Testis (tissue), 3 donors: ENCODE results near the gene CACNA1S. TPM values are rescaled to one million over a fixed set of nuclear protein-coding genes. Genes with fewer than 3 reads are reported as not detected.

ENCODE experiments used
- DNase-seq: peaks from one replicate; pipeline ENCODE4 v3.0.0-alpha.2; 2019
- H3K27ac ChIP-seq, 2 donors: fragments of 200-600 bp; sonication (generic); one replicate each; pipeline ENCODE4 v1.5.1; 2019
- H3K27me3 ChIP-seq: fragments of 200-600 bp; sonication (generic); one replicate; pipeline ENCODE4 v1.5.1; 2019
- H3K36me3 ChIP-seq: fragments of 200-600 bp; sonication (generic); one replicate; pipeline ENCODE4 v1.5.1; 2017; ENCODE audit warnings: low read depth; ENCODE audit errors: missing control alignments
- H3K4me1 ChIP-seq: fragments of 200-600 bp; sonication (generic); one replicate; pipeline ENCODE4 v1.5.1; 2019
- H3K4me3 ChIP-seq, 2 donors: fragments of 200-600 bp; sonication (generic); one replicate each; pipeline ENCODE4 v1.5.1; 2017 to 2019
- H3K9me3 ChIP-seq: fragments of 200-600 bp; sonication (generic); one replicate; pipeline ENCODE4 v1.5.1; 2017
- CTCF ChIP-seq, 3 experiments: fragments of 450-650 bp in 2 of 3; fragments of 200-600 bp in 1 of 3; sonication (generic) in 1 of 3; IDR thresholded peaks; one replicate each; pipeline ENCODE4 v1.5.1; 2016 to 2019; ENCODE audit warnings: antibody characterized with exemption in 3 of 3, mild to moderate bottlenecking in 2 of 3, moderate library complexity in 1 of 3
- POLR2A ChIP-seq: fragments of 450-650 bp; IDR thresholded peaks from one replicate; pipeline ENCODE4 v1.6.1; 2017; ENCODE audit warnings: antibody characterized with exemption, mild to moderate bottlenecking, moderate library complexity
- WGBS, 2 donors: methylation state at CpG; one replicate each; pipeline ENCODE4 v1.1.5; 2018; 5-methylcytosine and 5-hydroxymethylcytosine counted together
- intact Hi-C: fragments of 100-400 bp; cut with DNase I; formaldehyde crosslinking; loops from one replicate; pipeline ENCODE4 v1.15.1; 2023; ENCODE audit warnings: low total_unique reads
- polyA plus RNA-seq: library from polyadenylated mRNA; stranded (reverse); fragments of 350-450 nt; fragmentation: Illumina TruSeq; extraction: RNeasy Lipid Tissue Mini Kit (QIAGEN cat#74804); gene quantifications from one replicate; pipeline ENCODE4 v1.2.3, GENCODE V29; 2014; ENCODE audit warnings: low read depth, low replicate concordance; ENCODE audit not compliant: insufficient read depth
- total RNA-seq, 2 donors: library from RNA; depleted of rRNA; stranded (reverse); fragments of >200 nt; gene quantifications; one replicate each; pipeline ENCODE4 v1.2.3, GENCODE V29; 2016

The CACNA1S gene
- total and polyA plus RNA-seq, 3 donors from 2014 or later, result 0.08 to 0.87 (median 0.12) TPM

GRCh38 chr1:201017828-201018163, 94.4 kb downstream of the CACNA1S start:
- Histone ChIP-seq H3K36me3 (no peaks in the 10 kb centered on the region), H3K9me3 (no peaks in the 10 kb centered on the region), H3K4me3 (no peak overlapping the region), H3K27ac (no peak overlapping the region), H3K4me1 (peaks cover 29% of the 10 kb centered on the region), H3K27me3 (no peaks in the 10 kb centered on the region)
- intact Hi-C loops, result no loop called here
- WGBS, 2 donors, result 67% methylated on average over 2 of the region's 2 CpGs; no CpG with 5 or more reads in 1 of the 2 donors
- DNase-seq, result no peak
- TF ChIP-seq CTCF (IDR thresholded peaks at IDR 0.05) (no peak), POLR2A (no peak)

DNA sequence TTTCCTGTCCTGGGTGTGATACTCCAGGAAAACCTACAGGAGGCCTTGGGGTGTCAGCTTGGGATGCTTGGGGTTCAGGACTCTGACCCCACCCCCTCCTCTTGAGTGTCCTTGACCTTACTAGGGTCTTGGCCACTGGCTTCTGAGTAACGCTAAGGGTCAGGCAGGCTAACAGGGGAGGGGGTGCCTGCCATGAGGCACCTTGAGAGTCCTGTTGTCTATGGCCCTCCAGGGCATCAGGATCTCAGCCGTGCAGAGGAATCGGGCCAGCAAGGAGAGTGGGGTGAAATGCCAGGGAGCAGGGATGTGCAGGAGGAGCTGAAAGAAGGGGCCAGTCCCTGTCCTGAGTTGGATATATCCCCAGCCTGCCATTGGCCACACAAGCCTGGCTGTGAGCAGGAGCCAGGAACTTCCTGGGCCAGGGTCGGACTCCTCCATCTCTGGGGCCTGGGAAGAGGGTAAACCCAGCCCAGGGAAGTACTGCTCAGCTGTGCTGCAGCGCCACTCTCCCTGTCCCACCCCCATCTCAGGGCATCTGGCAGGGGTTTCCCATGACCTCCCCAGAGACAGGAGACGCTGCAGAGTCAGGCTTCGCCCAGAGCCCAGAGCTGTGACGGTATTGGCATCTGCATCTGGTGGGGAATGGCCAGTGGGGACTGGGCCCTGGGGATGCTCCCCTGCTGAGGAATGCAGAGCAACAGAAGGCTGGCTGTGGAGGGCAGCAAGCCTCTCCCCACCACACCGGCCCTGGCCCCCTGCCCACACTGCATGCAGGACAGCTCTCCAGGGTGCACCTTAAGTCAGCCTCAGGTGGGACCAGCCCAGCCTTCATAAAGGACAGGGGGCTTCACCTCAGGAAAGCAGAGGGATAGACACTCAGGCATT, 95.0 kb downstream of the CACNA1S start:
- peaks cover 26% of the 10 kb centered on the region for H3K4me1 ChIP-seq
- intact Hi-C loops, result no loop called here
- H3K27ac ChIP-seq, result no peak overlapping the region
- H3K36me3 ChIP-seq, result no peaks in the 10 kb centered on the region
- H3K27me3 ChIP-seq, result no peaks in the 10 kb centered on the region
- no peaks in the 10 kb centered on the region for H3K9me3 ChIP-seq
- TF ChIP-seq POLR2A (no peak), CTCF (IDR thresholded peaks at IDR 0.05) (no peak)
- H3K4me3 ChIP-seq, result no peak overlapping the region
- DNase-seq, result no peak
- 59 to 81% methylated on average over 2 to 9 of the region's 9 CpGs for WGBS, 2 donors

DNA sequence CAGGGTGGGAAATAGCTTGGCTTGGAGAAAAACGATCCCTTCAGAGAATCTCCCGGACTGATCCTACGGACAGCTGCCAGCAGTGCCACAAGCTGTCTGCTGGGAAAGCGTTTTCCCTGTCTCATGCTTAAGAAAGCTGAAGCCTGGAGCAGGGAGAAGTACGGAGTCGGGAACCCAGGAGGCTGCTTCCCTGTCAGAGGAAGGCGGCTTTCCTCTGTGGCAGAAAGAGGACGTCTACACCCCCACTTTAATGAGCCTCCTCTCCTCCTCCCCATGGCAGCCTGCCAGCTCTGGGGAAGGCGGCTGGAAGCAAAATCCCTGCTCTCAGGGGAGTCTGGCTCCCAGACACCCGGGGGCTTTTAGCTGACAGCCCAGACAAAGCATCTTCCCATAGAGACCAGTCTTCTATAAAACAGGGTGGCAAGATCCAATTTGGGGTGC, 96.0 kb downstream of the CACNA1S start:
- Histone ChIP-seq H3K27ac (no peak overlapping the region), H3K4me3 (no peak overlapping the region), H3K9me3 (no peaks in the 10 kb centered on the region), H3K27me3 (no peaks in the 10 kb centered on the region), H3K4me1 (peaks cover 26% of the 10 kb centered on the region), H3K36me3 (no peaks in the 10 kb centered on the region)
- 32 to 50% methylated on average over 7 to 10 of the region's 10 CpGs for WGBS, 2 donors
- TF ChIP-seq POLR2A (no peak), CTCF (IDR thresholded peaks at IDR 0.05) (no peak)
- intact Hi-C loops, result no loop called here
- no peak for DNase-seq

DNA sequence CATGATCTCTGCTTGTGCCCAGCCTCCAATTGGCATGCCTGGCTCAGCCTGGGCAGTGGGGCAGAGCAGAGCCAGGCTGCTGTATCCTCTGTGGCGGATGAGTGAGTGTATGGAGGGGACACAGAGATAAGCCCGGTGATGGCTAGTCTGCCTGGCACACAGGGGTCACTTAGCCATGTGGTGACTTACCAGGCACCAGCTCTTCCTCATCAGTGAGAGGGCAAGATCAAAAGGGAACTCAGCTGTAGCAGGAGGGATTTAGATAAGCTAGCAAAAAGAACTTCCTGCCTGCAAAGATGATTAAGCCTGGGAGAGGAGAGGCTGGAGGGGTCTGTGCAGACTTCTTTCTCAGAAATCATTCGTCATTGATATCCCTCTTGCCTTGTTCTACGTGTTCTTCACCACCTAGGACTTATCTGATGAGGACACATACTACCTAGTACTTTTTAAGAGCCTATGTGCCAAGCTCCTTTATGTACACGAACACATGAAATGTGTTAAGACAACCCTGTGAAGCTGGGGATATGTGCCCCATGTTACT, 96.6 kb downstream of the CACNA1S start:
- peaks cover 26% of the 10 kb centered on the region for H3K4me1 ChIP-seq

More for the DNA sequence above, 96.6 kb downstream of the CACNA1S start:
- intact Hi-C loops, result no loop called here
- Histone ChIP-seq H3K36me3 (no peaks in the 10 kb centered on the region), H3K27ac (no peak overlapping the region), H3K27me3 (no peaks in the 10 kb centered on the region), H3K4me3 (no peak overlapping the region), H3K9me3 (no peaks in the 10 kb centered on the region)
- WGBS, 2 donors, result 70 to 75% methylated on average over 5 of the region's 5 CpGs
- no peak for DNase-seq
- TF ChIP-seq POLR2A, result no peak
- no peak for TF ChIP-seq CTCF (IDR thresholded peaks at IDR 0.05)
